ENCODE results near the gene PRKAG2. TPM values are rescaled to one million over a fixed set of nuclear protein-coding genes. Genes with fewer than 3 reads are reported as not detected.

Gene PRKAG2
- total RNA-seq, 4 donors from 2014 or later = 8.9 to 35.1 (median 13.6) TPM

DNA sequence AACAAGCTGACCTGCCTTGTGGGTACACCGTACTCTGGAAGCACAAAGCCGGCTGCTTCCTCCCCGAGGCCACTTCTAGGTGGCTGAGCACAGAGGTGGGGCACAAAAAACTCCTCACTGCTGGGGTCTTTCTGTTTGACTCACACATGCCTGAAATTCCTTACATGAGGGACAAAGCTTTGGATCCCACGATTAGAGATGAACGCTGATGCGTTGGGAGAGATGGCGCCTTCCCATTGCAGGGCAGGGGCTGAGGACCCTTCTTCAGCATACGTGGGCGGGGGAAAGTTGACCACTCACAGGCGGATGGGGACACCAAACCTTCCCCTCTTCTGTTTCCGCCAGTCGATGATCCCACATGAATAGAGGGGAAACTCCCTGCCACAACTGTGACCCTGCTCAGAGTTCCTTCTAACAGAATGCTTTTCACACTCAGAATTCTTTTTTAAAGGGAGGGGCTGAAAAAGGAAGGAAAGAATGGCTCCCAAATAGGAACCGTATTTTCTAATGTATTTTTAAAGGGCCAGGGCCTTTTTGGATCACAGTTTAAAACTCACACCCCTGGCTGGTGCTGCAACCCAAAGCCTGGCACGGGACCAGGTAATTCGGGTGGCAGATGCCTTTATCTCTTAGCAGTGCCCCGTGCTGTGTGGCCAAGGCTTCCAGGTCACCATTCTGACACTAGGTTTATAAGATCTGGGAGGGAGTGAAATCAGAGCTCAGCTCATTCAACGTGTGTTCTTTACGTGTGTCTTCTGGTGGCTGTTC lies 134.0 kb downstream of the PRKAG2 start:
- TF ChIP-seq CTCF (IDR thresholded peaks at IDR 0.05) (no peak), POLR2A (IDR thresholded peaks at IDR 0.05) (no peak)
- Histone ChIP-seq H3K9me3 (no peaks in the 10 kb centered on the region), H3K27ac (no peak overlapping the region), H3K27me3 (no peaks in the 10 kb centered on the region), H3K36me3 (peaks cover 0 to 13% (median 0%) of the 10 kb centered on the region in 3 donors), H3K4me3 (no peak overlapping the region), H3K4me1 (peaks cover 0 to 16% (median 2%) of the 10 kb centered on the region in 3 donors)
- intact Hi-C loops (cut with DNase I) = no loop called here
- WGBS, 2 donors = 48 to 67% methylated on average over 17 to 18 of the region's 18 CpGs
- DNase-seq = no peak

DNA sequence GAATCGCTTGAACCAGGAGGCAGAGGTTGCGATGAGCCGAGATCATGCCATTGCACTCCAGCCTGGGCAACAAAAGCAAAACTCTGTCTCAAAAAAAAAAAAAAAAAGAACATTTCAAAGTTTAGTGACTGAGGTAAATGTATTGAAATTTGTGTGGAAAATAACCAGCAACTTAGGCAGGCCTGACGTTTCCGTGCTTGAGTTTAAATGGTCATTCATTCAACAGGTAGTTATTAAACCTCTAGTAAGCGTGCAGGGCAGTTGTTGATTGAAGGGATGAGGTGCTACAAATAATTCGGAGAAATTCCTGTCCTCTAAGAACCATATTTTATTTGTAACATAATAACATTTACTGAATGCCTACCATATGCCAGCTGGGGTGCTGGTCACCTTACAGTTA lies 135.3 kb downstream of the PRKAG2 start:
- Histone ChIP-seq H3K9me3 (no peaks in the 10 kb centered on the region), H3K4me3 (no peak overlapping the region), H3K4me1 (peaks cover 5 to 26% (median 7%) of the 10 kb centered on the region in 3 donors), H3K27me3 (no peaks in the 10 kb centered on the region), H3K36me3 (peaks cover 0 to 13% (median 0%) of the 10 kb centered on the region in 3 donors), H3K27ac (no peak overlapping the region)
- no peak for DNase-seq
- intact Hi-C loops (cut with DNase I) = no loop called here
- TF ChIP-seq POLR2A (IDR thresholded peaks at IDR 0.05) = no peak
- TF ChIP-seq CTCF (IDR thresholded peaks at IDR 0.05) = no peak
- 91 to 93% methylated on average over 7 of the region's 7 CpGs for WGBS, 2 donors

- H3K27ac ChIP-seq = no peak overlapping the region
- H3K4me3 ChIP-seq = no peak overlapping the region
- H3K4me1 ChIP-seq = peaks cover 7 to 37% (median 15%) of the 10 kb centered on the region in 3 donors
- DNase-seq = no peak
- no peaks in the 10 kb centered on the region for H3K9me3 ChIP-seq
- intact Hi-C loops (cut with DNase I) = no loop called here
- H3K27me3 ChIP-seq = peaks cover 0 to 8% (median 0%) of the 10 kb centered on the region in 4 donors
- TF ChIP-seq POLR2A (IDR thresholded peaks at IDR 0.05) (no peak), CTCF (IDR thresholded peaks at IDR 0.05) (no peak)
- 86 to 89% methylated on average over 13 to 14 of the region's 16 CpGs for WGBS, 2 donors
- H3K36me3 ChIP-seq = peaks cover 0 to 13% (median 0%) of the 10 kb centered on the region in 3 donors
Measured at GRCh38 chr7:151740081-151740851, 136.6 kb downstream of the PRKAG2 start.

DNA sequence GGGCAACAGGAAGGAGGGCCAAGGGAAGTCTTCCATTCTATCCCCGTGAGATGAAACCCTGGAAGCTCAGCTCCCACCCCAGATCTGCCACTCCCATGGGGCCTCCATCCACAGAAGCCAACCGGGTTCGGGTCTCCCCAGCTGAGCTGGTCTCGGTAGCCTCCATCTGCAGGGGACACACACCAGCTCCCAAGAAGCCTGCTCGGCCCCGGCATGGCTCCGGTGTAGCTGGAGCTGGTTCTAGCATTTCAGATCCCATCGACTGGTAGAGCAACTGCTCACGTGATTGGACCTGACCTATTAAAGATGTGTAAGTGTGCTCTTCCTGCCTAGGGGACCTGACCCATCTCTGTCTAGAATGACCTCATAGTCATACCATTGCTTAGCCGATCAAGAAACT lies 138.0 kb downstream of the PRKAG2 start:
- intact Hi-C loops (cut with DNase I) = no loop called here

More for the DNA sequence above, 138.0 kb downstream of the PRKAG2 start:
- H3K9me3 ChIP-seq = no peaks in the 10 kb centered on the region
- no peak for TF ChIP-seq CTCF (IDR thresholded peaks at IDR 0.05)
- TF ChIP-seq POLR2A (IDR thresholded peaks at IDR 0.05) = no peak
- WGBS, 2 donors = 89% methylated on average over 4 of the region's 10 CpGs
- H3K4me1 ChIP-seq = peaks cover 7 to 31% (median 15%) of the 10 kb centered on the region in 3 donors
- H3K36me3 ChIP-seq = peaks cover 0 to under 1% (median 0%) of the 10 kb centered on the region in 3 donors
- H3K27me3 ChIP-seq = peaks cover 0 to 14% (median 0%) of the 10 kb centered on the region in 4 donors
- no peak for DNase-seq
- H3K4me3 ChIP-seq = no peak overlapping the region
- H3K27ac ChIP-seq = no peak overlapping the region
